Measurements from ENCODE around the gene AKAP1. TPM values are rescaled to one million over a fixed set of nuclear protein-coding genes. Genes with fewer than 3 reads are reported as not detected.

The AKAP1 gene
- total RNA-seq, 4 donors from 2014 or later, result 45.8 to 68.2 (median 54.9) TPM

DNA sequence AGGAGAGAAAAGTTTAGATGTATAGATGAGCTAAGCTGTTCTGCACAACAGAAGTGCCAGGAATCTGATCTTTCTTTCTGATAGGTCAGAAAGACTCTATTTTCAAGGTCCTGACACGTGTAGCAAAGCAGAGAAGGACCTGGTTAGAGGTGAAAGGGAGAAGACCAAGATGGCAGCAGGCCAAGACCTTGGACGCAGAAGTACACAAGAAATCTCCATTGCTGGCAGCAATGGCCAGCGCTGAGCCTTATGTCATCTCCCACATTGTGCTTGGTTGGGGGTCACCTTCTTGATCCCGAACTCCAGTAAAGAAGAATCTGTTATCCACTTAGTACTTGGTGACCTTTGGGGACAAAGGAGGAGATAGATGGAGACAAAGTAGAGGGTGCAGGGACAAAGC is 41.8 kb upstream of the AKAP1 start:
- H3K4me3 ChIP-seq (ENCODE audit: low read depth, poor library complexity, severe bottlenecking), result no peak overlapping the region
- TF ChIP-seq POLR2A (IDR thresholded peaks at IDR 0.05), result no peak
- TF ChIP-seq, protein P1, sequence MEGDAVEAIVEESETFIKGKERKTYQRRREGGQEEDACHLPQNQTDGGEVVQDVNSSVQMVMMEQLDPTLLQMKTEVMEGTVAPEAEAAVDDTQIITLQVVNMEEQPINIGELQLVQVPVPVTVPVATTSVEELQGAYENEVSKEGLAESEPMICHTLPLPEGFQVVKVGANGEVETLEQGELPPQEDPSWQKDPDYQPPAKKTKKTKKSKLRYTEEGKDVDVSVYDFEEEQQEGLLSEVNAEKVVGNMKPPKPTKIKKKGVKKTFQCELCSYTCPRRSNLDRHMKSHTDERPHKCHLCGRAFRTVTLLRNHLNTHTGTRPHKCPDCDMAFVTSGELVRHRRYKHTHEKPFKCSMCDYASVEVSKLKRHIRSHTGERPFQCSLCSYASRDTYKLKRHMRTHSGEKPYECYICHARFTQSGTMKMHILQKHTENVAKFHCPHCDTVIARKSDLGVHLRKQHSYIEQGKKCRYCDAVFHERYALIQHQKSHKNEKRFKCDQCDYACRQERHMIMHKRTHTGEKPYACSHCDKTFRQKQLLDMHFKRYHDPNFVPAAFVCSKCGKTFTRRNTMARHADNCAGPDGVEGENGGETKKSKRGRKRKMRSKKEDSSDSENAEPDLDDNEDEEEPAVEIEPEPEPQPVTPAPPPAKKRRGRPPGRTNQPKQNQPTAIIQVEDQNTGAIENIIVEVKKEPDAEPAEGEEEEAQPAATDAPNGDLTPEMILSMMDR (IDR thresholded peaks at IDR 0.05), result no peak
- WGBS, 2 donors, result 80 to 84% methylated on average over 4 of the region's 4 CpGs
- no peak for DNase-seq (ENCODE audit: low spot score in 2 of 2)
- intact Hi-C loops (cut with DNase I; ENCODE audit: low total_unique reads), result no loop called here

- H3K4me3 ChIP-seq (ENCODE audit: low read depth, poor library complexity, severe bottlenecking), result peak overlapping the region; percentile 2
- intact Hi-C loops (cut with DNase I; ENCODE audit: low total_unique reads), result no loop called here
- TF ChIP-seq POLR2A (IDR thresholded peaks at IDR 0.05), result no peak
- TF ChIP-seq, protein P1 (IDR thresholded peaks at IDR 0.05), result no peak
- DNase-seq (ENCODE audit: low spot score in 2 of 2), result no peak
- WGBS, 2 donors, result 34 to 52% methylated on average over 46 to 47 of the region's 49 CpGs
Observed at GRCh38 chr17:57044976-57045867, 39.8 kb upstream of the AKAP1 start.

DNA sequence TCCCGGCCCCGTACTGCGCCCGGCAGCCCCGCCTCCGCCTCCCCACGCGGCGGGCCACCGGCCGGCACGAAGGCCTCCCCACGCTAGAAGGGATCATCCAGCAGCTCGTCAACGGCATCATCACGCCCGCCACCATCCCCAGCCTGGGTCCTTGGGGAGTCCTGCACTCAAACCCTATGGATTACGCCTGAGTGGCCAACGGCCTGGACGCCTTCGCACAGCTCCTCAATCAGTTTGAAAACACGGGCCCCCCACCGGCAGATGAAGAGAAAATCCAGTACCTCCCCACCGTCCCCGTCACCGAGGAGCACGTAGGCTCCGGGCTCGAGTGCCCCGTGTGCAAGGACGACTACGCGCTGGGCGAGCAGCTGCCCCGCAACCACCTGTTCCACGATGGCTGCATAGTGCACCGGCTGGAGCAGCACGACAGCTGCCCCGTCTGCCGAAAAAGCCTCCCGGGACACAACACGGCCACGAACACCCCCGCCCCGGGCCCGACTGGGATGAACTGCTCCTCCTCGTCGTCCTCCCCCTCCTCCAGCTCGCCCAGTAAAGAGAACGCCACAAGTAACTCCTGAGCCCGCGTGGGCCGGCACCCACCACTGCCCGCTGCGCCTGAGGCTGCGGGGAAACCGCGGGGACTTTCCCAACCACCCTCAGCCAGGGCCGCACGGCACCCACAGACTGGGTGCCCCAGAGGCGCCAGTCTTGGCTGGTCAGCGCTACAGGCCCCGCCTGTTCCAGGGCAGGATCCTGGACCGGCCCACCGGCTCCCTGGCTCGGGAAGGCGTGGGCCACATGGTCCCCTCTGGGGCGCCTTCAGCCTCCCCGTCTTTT is 39.0 kb upstream of the AKAP1 start:
- 37 to 56% methylated on average over 43 to 57 of the region's 69 CpGs for WGBS, 2 donors
- no peak for DNase-seq (ENCODE audit: low spot score in 2 of 2)
- H3K4me3 ChIP-seq (ENCODE audit: low read depth, poor library complexity, severe bottlenecking), result peak overlapping the region; percentile 2
- TF ChIP-seq, protein P1 (IDR thresholded peaks at IDR 0.05), result no peak
- no peak for TF ChIP-seq POLR2A (IDR thresholded peaks at IDR 0.05)
- intact Hi-C loops (cut with DNase I; ENCODE audit: low total_unique reads), result no loop called here

GRCh38 chr17:57046749-57047148 is 38.3 kb upstream of the AKAP1 start:
- intact Hi-C loops (cut with DNase I; ENCODE audit: low total_unique reads), result no loop called here
- no peak overlapping the region for H3K4me3 ChIP-seq (ENCODE audit: low read depth, poor library complexity, severe bottlenecking)

DNA sequence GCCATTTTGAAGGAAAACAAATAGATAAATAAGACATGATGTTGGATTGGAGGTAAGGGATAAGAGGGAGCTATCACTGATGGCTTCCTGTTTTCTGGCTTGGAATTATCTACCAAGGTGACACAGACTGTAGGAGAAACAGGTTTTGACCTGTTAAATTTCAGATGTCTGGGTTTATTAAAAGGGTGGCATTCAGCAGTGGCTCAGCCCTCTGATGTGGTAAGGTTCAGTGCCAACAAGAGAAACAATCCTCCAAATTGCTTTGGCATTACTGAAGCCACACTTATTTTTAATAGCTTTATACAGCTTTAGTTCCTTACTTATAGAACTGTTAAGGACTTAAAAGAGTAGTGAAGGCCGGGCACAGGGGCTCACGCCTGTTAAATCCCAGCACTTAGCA is 37.0 kb upstream of the AKAP1 start:
- no peak overlapping the region for H3K4me3 ChIP-seq (ENCODE audit: low read depth, poor library complexity, severe bottlenecking)
- intact Hi-C loops (cut with DNase I; ENCODE audit: low total_unique reads), result no loop called here
- 48 to 63% methylated on average over 2 of the region's 2 CpGs for WGBS, 2 donors
- DNase-seq (ENCODE audit: low spot score in 2 of 2), result no peak
- TF ChIP-seq POLR2A (IDR thresholded peaks at IDR 0.05), result no peak
- TF ChIP-seq, protein P1 (IDR thresholded peaks at IDR 0.05), result no peak

More at GRCh38 chr17:57046749-57047148, 38.3 kb upstream of the AKAP1 start:
- TF ChIP-seq, protein P1 (IDR thresholded peaks at IDR 0.05), result no peak
- no peak for TF ChIP-seq POLR2A (IDR thresholded peaks at IDR 0.05)
- no peak for DNase-seq (ENCODE audit: low spot score in 2 of 2)
- 80 to 89% methylated on average over 18 of the region's 18 CpGs for WGBS, 2 donors
